HEK293 (cell line): Measurements from ENCODE around the gene TWSG1.
A peak's percentile ranks its signal among the peaks of the same experiment; 100 is the strongest.
"Not testable (repeated sequence)": the region's sequence is repeated elsewhere in the genome, so short reads cannot be mapped to it uniquely, and the experiment has no call there.

Experiments used
- CTCF ChIA-PET: fragments of 350-600 bp; formaldehyde crosslinking; extraction: SDS; loops from one replicate; lab custom pipeline; 2021; ENCODE audit warnings: antibody characterized with exemption; lab: Yijun Ruan, JAX
- POLR2A ChIA-PET: fragments of 300-600 bp; formaldehyde crosslinking; extraction: SDS; loops from one replicate; lab custom pipeline; 2020; ENCODE audit warnings: antibody characterized with exemption, inconsistent platforms; lab: Yijun Ruan, JAX
- H3K27ac ChIP-seq: fragments of 200-500 bp; sonication (Bioruptor generic); 2 replicates; pipeline ENCODE4 v1.5.1; 2014; ENCODE audit warnings: low read depth, low read length, control low read depth, inconsistent platforms; ENCODE audit errors: extremely low read depth
- H3K36me3 ChIP-seq, 2 experiments: fragments of 200-500 bp in 1 of 2; sonication (Bioruptor generic) in 1 of 2; 1 replicate in 1 of 2; 2 replicates in 1 of 2; pipeline ENCODE4 v1.5.1; 2014 to 2017; ENCODE audit warnings: inconsistent platforms in 2 of 2, low read length in 2 of 2; ENCODE audit not compliant: control insufficient read depth in 2 of 2, insufficient read depth in 1 of 2
- H3K4me1 ChIP-seq: fragments of 200-500 bp; sonication (Bioruptor generic); 2 replicates; pipeline ENCODE4 v1.5.1; 2014; ENCODE audit warnings: mild to moderate bottlenecking, low read length, inconsistent platforms; ENCODE audit not compliant: control insufficient read depth, insufficient read depth
- H3K4me3 ChIP-seq: 2 replicates; pipeline ENCODE4 v1.5.1; 2011; ENCODE audit warnings: low read depth, mild to moderate bottlenecking, control low read depth, low read length, moderate library complexity
- H3K9me3 ChIP-seq: fragments of 200-500 bp; sonication (Bioruptor generic); 2 replicates; pipeline ENCODE4 v1.5.1; 2014; ENCODE audit warnings: low read depth, low read length, inconsistent platforms; ENCODE audit not compliant: control insufficient read depth, insufficient read depth
- HOXA7 ChIP-seq: sonication (generic); formaldehyde crosslinking; IDR thresholded peaks from 2 replicates; pipeline ENCODE4 v1.8.1; 2022; ENCODE audit warnings: missing genetic modification reagents, borderline replicate concordance
- PRDM4 ChIP-seq: fragments of 450-650 bp; formaldehyde crosslinking; IDR thresholded peaks from 2 replicates; pipeline ENCODE4 v1.5.1; 2017; ENCODE audit warnings: missing biosample characterization, missing genetic modification characterization
- ZBTB21 ChIP-seq: fragments of 450-650 bp; formaldehyde crosslinking; IDR thresholded peaks from 2 replicates; pipeline ENCODE4 v1.5.1; 2017; ENCODE audit warnings: missing biosample characterization, missing genetic modification characterization
- ZBTB26 ChIP-seq: fragments of 450-650 bp; formaldehyde crosslinking; optimal IDR thresholded peaks from 2 replicates; pipeline ENCODE3; 2016; ENCODE audit warnings: missing biosample characterization, mild to moderate bottlenecking, missing genetic modification characterization
- ZBTB44 ChIP-seq: fragments of 450-650 bp; IDR thresholded peaks from 2 replicates; pipeline ENCODE4 v1.5.1; 2018; ENCODE audit warnings: missing biosample characterization, mild to moderate bottlenecking, missing genetic modification characterization
- ZNF114 ChIP-seq: fragments of 450-650 bp; formaldehyde crosslinking; IDR thresholded peaks from 2 replicates; pipeline ENCODE4 v1.5.0; 2017; ENCODE audit warnings: missing biosample characterization, missing genetic modification characterization
- ZNF133 ChIP-seq: fragments of 450-650 bp; formaldehyde crosslinking; IDR thresholded peaks from 2 replicates; pipeline ENCODE4 v1.5.1; 2016; ENCODE audit warnings: missing biosample characterization, missing genetic modification characterization
- ZNF146 ChIP-seq: fragments of 450-650 bp; formaldehyde crosslinking; IDR thresholded peaks from 2 replicates; pipeline ENCODE4 v1.5.1; 2016; ENCODE audit warnings: missing biosample characterization, missing genetic modification characterization
- ZNF175 ChIP-seq: fragments of 450-650 bp; formaldehyde crosslinking; IDR thresholded peaks from 2 replicates; pipeline ENCODE4 v1.5.1; 2016; ENCODE audit warnings: missing biosample characterization, missing genetic modification characterization
- ZNF214 ChIP-seq: fragments of 450-650 bp; formaldehyde crosslinking; IDR thresholded peaks from 2 replicates; pipeline ENCODE4 v1.5.1; 2017; ENCODE audit warnings: missing biosample characterization, mild to moderate bottlenecking, missing genetic modification characterization, borderline replicate concordance
- ZNF280C ChIP-seq: fragments of 450-650 bp; formaldehyde crosslinking; IDR thresholded peaks from 2 replicates; pipeline ENCODE4 v1.5.1; 2016; ENCODE audit warnings: missing biosample characterization, missing genetic modification characterization
- ZNF433 ChIP-seq: fragments of 450-650 bp; formaldehyde crosslinking; IDR thresholded peaks from 2 replicates; pipeline ENCODE4 v1.5.1; 2016; ENCODE audit warnings: missing biosample characterization, missing genetic modification characterization, low read depth
- ZNF555 ChIP-seq: fragments of 450-650 bp; formaldehyde crosslinking; conservative IDR thresholded peaks from 2 replicates; pipeline ENCODE4 v1.5.1; 2017; ENCODE audit warnings: missing biosample characterization, mild to moderate bottlenecking, missing genetic modification characterization, inconsistent platforms
- ZNF561 ChIP-seq: fragments of 450-650 bp; IDR thresholded peaks from 2 replicates; pipeline ENCODE4 v1.5.1; 2018; ENCODE audit warnings: missing biosample characterization, missing genetic modification characterization, borderline replicate concordance
- ZNF580 ChIP-seq: fragments of 450-650 bp; formaldehyde crosslinking; IDR thresholded peaks from 2 replicates; pipeline ENCODE4 v1.5.1; 2016; ENCODE audit warnings: missing biosample characterization, missing genetic modification characterization
- ZNF701 ChIP-seq: fragments of 450-650 bp; formaldehyde crosslinking; IDR thresholded peaks from 2 replicates; pipeline ENCODE4 v1.5.1; 2016; ENCODE audit warnings: missing biosample characterization, missing genetic modification characterization

Gene TWSG1

GRCh38 chr18:9366126-9366714, 31.6 kb downstream of the TWSG1 start (continued):
- no peak for TF ChIP-seq ZNF561
- no peak for TF ChIP-seq ZNF555

- POLR2A ChIA-PET, H3K9me3 ChIP-seq, H3K4me3 ChIP-seq, H3K4me1 ChIP-seq, H3K27ac ChIP-seq, H3K36me3 ChIP-seq, CTCF ChIA-PET: not testable (repeated sequence)
These were observed 38.7 kb downstream of the TWSG1 start for GRCh38 chr18:9373254-9373653.

GRCh38 chr18:9379118-9379517, 44.5 kb downstream of the TWSG1 start:
- Histone ChIP-seq H3K36me3 (no peaks in the 10 kb centered on the region), H3K4me1 (no peaks in the 10 kb centered on the region), H3K27ac (no peak overlapping the region), H3K4me3 (no peak overlapping the region), H3K9me3 (no peaks in the 10 kb centered on the region)
- ChIA-PET CTCF (no interaction called here), POLR2A (no interaction called here)
- TF ChIP-seq ZNF280C, result no peak
- no peak for TF ChIP-seq PRDM4 (tag by site-specific recombination)
- no peak for TF ChIP-seq ZNF114 (tag by site-specific recombination)
- TF ChIP-seq ZNF175 (tag by site-specific recombination), result no peak
- TF ChIP-seq ZNF214 (tag by site-specific recombination), result no peak
- no peak for TF ChIP-seq ZNF433 (tag by site-specific recombination)
- peak; percentile 57; the same call in 1 of the 2 replicates for TF ChIP-seq ZNF580 (tag by site-specific recombination)
- no peak for TF ChIP-seq ZBTB44 (tag by site-specific recombination)
- TF ChIP-seq ZNF146 (tag by site-specific recombination), result peak; percentile 86

GRCh38 chr18:9380101-9380500, 45.5 kb downstream of the TWSG1 start:
- Histone ChIP-seq H3K9me3 (no peaks in the 10 kb centered on the region), H3K36me3 (no peaks in the 10 kb centered on the region), H3K4me1 (no peaks in the 10 kb centered on the region), H3K4me3 (no peak overlapping the region), H3K27ac (no peak overlapping the region)
- CTCF ChIA-PET, result interaction anchor here (0.6 to 0.9 kb wide), 3 partner anchors 39 to 93 kb away, joined by 3 to 4 read pairs (median 3); no protein-coding TSS in a partner anchor
- TF ChIP-seq HOXA7 (CRISPR knock-in tag), result no peak
- no peak for TF ChIP-seq ZBTB21
- TF ChIP-seq ZBTB26, result no peak
- TF ChIP-seq ZNF701 (tag by site-specific recombination), result no peak
- TF ChIP-seq ZNF133, result no peak
- POLR2A ChIA-PET, result no interaction called here
